GM10266 (cell line): Measurements from ENCODE around the gene FAM107B.
A peak's percentile ranks its signal among the peaks of the same experiment; 100 is the strongest.
"Not testable (repeated sequence)": the region's sequence is repeated elsewhere in the genome, so short reads cannot be mapped to it uniquely, and the experiment has no call there.

ENCODE experiments used
- DNase-seq: peaks from one replicate; pipeline ENCODE4 v3.0.0; 2012; ENCODE audit errors: extremely low spot score
- TF ChIP-seq, protein P1 (sequence below): IDR thresholded peaks from 2 replicates; pipeline ENCODE4 v1.5.1; 2012; ENCODE audit warnings: mild to moderate bottlenecking, low read depth; ENCODE audit not compliant: control insufficient read depth, insufficient read depth; ENCODE audit errors: missing control alignments

Gene FAM107B

DNA sequence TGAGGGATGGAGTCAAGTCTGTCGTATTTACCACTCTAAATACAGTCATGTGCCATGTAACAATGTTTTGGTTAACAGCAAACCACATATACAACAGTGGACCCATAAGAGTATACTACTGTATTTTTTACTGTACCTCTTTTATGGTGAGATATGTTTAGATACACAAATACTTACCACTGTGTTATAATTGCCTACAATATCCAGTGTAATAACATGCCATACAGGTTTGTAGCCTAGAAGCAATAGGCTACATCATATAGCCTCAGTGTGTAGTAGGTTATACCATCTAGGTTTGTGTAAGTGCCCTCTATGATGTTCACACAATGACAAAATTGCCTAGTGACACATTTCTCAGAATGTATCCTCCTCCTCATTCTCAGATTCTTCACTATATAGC, 110.4 kb downstream of the FAM107B start:
- TF ChIP-seq, protein P1, sequence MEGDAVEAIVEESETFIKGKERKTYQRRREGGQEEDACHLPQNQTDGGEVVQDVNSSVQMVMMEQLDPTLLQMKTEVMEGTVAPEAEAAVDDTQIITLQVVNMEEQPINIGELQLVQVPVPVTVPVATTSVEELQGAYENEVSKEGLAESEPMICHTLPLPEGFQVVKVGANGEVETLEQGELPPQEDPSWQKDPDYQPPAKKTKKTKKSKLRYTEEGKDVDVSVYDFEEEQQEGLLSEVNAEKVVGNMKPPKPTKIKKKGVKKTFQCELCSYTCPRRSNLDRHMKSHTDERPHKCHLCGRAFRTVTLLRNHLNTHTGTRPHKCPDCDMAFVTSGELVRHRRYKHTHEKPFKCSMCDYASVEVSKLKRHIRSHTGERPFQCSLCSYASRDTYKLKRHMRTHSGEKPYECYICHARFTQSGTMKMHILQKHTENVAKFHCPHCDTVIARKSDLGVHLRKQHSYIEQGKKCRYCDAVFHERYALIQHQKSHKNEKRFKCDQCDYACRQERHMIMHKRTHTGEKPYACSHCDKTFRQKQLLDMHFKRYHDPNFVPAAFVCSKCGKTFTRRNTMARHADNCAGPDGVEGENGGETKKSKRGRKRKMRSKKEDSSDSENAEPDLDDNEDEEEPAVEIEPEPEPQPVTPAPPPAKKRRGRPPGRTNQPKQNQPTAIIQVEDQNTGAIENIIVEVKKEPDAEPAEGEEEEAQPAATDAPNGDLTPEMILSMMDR = no peak
- no peak for DNase-seq

DNA sequence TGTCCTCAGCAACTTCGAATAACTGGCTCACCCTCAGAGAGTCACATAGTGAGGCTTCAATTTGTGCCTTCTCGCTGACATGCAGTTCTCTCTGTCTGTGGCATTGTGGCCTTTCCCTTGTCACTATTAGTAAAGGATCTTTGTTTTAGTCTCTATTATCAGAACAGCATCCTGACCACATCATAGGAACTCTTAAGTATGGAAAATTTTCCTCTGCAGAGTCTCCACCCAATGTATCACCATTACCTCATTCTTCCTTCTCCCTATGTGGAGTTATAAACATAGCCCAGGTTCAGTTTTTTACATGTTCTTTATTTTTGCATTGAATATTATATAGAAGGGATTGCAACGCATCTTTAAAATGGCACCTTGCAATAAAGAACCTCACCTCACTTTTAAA, 112.9 kb downstream of the FAM107B start:
- DNase-seq = no peak
- TF ChIP-seq, protein P1 = no peak

DNA sequence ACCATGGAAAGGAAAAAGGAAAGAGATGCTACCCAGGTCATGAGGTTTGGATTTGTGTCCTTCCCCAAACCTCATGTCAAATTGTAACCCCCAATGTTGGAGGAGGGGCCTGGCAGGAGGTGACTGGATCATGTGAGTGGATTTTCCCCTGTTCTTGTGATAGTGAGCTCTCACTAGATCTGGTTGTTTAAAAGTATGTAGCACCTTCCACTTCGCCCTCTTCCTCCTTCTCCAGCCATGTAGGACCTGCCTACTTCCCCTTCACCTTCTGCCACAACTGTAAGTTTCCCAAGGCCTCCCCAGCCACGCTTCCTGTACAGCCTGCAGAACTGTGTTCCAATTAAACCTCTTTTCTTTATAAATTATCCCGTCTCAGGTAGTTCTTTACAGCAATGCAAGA, 113.9 kb downstream of the FAM107B start:
- TF ChIP-seq, protein P1 = no peak
- DNase-seq = no peak

DNA sequence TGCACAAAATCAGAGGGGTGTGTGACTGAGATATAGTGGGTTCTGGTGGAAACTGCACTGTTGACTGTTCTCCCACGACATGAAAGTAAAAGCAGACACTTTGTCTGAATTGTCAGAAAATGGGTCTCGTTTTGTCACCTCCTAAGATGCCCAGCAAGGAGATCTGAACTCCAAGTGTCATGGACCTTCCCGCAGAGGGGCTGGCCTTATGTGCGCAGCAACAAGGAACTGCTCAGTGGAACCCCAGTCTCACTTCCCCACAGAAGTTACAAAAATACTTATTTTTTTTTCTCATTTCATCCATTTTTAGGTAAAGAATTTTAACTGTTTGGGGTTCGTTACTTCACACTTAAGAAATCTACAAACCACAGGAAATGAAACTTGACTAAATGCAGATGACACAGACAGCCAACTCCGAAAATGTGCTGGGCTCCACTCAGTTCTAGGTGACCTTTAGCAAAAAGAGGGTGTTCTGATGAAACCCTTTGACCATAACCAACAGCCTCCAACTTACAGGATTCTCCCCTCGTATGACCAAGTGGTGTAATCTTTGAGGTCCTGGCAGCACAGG, 115.0 kb downstream of the FAM107B start:
- TF ChIP-seq, protein P1 = no peak
- DNase-seq = peak; percentile 63

DNA sequence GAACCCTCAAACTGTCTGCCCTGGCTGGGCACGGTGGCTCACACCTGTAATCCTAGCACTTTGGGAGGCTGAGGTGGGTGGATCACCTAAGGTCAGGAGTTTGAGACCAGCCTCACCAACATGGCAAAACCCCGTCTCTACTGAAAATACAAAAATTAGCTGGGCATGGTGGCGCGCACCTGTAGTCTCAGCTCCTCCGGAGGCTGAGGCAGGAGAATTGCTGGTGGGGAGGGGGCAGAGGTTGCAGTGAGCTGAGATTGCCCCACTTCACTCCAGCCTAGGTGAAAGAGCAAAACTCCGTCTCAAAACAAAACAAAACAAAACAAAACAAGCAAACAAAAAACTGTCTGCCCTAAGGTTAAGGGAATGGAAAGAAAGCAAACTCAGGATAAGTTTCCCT, 115.6 kb downstream of the FAM107B start:
- not testable (repeated sequence) for DNase-seq

DNA sequence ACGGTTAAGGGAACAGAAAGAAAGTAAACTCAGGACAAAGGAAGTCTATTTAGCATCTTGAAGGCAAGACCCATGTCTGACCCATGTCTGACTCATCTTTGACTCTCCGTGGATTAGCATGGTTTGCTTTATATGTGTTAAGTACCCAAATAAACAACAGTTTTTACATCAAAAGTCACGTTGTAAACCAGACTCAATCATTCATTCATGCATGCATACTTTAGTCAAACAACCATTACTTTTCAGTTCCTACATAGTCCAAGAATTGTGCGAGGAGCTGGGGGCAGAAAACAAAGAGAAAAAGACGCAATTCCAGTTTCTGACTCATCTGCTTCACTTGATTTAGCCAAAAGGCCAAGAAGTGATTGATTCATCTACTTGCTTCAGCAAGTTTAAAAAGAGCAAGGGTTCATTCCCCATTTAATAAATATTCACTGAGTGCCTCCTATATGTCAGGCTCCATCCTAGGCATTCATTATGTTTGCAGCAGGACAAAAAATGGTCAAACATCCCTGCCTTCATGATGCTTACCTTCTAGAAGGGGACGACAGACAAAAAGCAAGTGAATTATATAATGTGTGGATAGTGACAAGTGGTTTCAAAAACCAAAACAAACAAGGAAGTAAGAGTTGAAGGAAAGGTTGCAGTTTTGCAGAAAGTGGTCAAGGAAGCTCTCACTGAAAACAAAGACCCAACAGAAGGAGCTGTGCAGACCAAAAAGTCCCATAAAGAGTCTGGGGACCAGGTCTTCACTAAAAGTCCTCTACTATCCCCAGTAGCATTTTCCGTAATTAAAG, 116.2 kb downstream of the FAM107B start:
- TF ChIP-seq, protein P1 = no peak
- DNase-seq = no peak

DNA sequence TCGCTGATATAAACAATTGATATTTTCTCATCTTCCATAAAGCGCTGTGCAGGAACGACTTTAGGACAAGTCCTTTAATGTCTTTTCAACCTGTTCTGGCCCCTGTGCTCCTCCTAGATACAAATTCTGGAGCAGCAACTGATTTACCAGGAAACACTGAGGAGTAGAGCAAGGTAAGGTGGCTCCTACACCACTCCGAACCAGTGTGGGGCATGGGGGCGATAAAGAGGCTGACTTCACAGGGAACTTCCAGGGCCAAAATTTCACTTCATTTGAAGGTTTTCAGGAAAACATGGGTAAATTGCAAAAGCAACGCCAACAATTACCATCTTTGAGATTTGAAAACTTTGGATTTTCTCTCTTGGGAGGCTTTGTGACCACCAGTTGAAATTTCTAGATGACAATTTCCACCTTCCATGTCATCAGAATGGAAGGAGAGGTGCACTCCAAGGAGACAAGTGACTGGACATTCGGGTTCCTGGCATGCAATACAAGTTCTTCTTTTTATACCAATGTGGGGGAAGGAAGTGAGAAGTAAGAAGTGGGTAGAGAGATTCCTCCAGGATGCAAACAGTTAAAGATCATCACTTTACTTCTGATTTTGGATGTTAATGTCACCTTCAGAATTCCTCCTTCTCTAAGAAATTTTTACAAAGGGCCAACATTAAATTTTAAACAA, 118.5 kb downstream of the FAM107B start:
- DNase-seq = no peak

More for the DNA sequence above, 118.5 kb downstream of the FAM107B start:
- TF ChIP-seq, protein P1 = no peak
